AG04449 (cell line): Measurements from ENCODE around the gene LRRC59.

Experiments used
- CTCF ChIA-PET: fragments of 350-600 bp; formaldehyde crosslinking; extraction: SDS; loops from one replicate; lab custom pipeline; 2021; ENCODE audit warnings: antibody characterized with exemption; lab: Yijun Ruan, JAX
- POLR2A ChIA-PET: fragments of 400-600, 350-600 bp; formaldehyde crosslinking; extraction: SDS; loops from one replicate; lab custom pipeline; 2020; ENCODE audit warnings: antibody characterized with exemption, inconsistent platforms; lab: Yijun Ruan, JAX
- DNase-seq: peaks from one replicate; pipeline ENCODE4 v3.0.0-alpha.2; 2010; ENCODE audit warnings: low read depth, low spot score
- H3K4me3 ChIP-seq: 2 replicates; pipeline ENCODE4 v1.5.1; 2011; ENCODE audit warnings: low read depth, mild to moderate bottlenecking, control low read depth, low read length
- TF ChIP-seq, protein P1 (sequence below): IDR thresholded peaks from one replicate; pipeline ENCODE4 v1.5.1; 2011; ENCODE audit warnings: mild to moderate bottlenecking, moderate library complexity, low read length, control low read depth, inconsistent platforms; ENCODE audit not compliant: insufficient read depth; ENCODE audit errors: missing control alignments

LRRC59 gene

DNA sequence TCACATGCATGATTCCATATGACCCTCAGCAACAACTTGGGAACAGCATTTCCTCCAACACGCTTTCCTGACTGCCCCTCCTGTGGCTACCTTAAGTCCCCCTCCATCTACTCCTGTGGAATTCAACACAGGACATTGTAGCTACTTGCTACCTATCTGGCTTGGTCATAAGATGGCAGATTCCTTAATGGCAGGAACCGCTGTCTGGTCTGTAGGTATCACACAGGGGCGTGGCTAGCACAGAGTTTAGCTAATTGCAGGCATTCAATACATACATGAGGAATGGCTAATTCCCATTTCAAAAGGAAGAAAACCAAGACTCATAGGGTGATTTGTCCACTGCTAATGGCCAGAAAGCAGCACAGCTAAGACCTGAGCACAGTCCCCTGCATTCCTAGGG, 8.6 kb downstream of the LRRC59 start:
- ChIA-PET POLR2A (interaction anchor here (0.9 to 1.0 kb wide), 2 partner anchors 9 kb away, joined by 5 to 6 read pairs; partner anchors contain the start of gene LRRC59), CTCF (interaction anchor here (1.0 to 12.6 kb wide), 5 partner anchors 9 to 90 kb away, joined by 3 to 139 read pairs (median 3); partner anchors contain the start of genes LRRC59 and RSAD1)
- TF ChIP-seq, protein P1, sequence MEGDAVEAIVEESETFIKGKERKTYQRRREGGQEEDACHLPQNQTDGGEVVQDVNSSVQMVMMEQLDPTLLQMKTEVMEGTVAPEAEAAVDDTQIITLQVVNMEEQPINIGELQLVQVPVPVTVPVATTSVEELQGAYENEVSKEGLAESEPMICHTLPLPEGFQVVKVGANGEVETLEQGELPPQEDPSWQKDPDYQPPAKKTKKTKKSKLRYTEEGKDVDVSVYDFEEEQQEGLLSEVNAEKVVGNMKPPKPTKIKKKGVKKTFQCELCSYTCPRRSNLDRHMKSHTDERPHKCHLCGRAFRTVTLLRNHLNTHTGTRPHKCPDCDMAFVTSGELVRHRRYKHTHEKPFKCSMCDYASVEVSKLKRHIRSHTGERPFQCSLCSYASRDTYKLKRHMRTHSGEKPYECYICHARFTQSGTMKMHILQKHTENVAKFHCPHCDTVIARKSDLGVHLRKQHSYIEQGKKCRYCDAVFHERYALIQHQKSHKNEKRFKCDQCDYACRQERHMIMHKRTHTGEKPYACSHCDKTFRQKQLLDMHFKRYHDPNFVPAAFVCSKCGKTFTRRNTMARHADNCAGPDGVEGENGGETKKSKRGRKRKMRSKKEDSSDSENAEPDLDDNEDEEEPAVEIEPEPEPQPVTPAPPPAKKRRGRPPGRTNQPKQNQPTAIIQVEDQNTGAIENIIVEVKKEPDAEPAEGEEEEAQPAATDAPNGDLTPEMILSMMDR = no peak
- H3K4me3 ChIP-seq = no peak overlapping the region
- DNase-seq = no peak

DNA sequence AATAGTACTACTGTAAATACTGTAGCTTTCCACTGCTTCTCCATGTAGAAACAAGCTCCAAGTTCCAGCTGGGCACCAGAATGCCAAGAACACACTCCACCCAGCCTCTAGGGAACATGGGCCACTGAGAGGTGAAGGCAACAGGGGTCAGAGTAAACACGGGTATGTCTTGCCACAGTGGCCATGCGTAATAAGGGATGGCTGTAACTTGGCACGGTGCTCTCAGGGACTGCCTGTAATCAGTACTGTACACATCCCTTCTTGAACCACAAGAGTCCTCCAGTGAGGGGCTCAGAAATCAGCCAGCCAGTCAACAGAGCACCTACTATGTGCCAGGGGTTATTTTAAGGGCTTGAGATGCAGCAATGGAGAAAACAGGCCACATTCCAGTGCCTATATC, 10.8 kb downstream of the LRRC59 start:
- DNase-seq = no peak
- POLR2A ChIA-PET = no interaction called here
- TF ChIP-seq, protein P1 = no peak
- CTCF ChIA-PET = interaction anchor here (12.6 kb wide), 1 partner anchor 11 kb away, joined by 139 read pairs; the partner anchor contains the start of gene LRRC59
- no peak overlapping the region for H3K4me3 ChIP-seq

DNA sequence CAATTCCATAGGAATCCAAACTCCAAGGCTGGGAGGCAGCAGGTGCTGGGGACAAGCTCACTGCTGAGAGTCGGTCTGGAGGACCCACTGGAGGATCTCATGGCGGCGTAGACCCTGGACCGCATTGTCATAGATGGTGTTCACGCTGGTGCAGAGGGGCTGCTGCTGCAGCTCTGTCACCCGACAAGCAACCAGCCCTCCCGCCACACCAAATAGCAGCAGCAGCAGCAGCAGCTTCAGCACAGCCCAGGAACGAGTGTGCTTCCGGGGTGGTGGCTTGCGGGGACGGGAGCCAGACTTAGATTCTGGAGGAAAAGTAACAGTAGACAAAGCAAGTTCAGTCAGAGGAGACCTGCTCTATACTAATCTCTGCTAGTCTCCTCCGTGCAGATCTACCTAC, 14.4 kb downstream of the LRRC59 start:
- TF ChIP-seq, protein P1 = no peak
- ChIA-PET CTCF (interaction anchor here (2.0 to 12.6 kb wide), 2 partner anchors 10 to 14 kb away, joined by 4 to 139 read pairs; partner anchors contain the start of gene LRRC59), POLR2A (no interaction called here)
- DNase-seq = no peak
- no peak overlapping the region for H3K4me3 ChIP-seq

DNA sequence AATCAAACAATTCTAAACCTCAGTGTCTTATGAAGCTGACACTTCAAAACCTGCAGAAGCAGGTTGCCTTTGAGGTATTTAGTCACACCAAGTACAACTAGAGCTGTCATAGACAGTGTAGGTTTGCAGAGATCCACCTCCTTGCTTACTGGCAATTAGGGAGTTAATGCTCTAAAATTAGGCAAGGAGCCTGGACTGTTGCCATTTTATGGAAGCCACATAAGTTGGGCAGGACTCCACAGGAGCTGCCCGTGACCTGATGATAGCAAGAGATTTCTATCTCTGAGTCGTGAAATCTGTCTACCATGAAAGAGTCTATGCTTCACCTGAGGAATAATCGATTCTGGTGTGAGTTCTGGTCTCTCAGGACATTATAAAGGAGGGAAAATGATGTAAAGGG, 15.4 kb downstream of the LRRC59 start:
- DNase-seq = no peak
- no peak overlapping the region for H3K4me3 ChIP-seq
- ChIA-PET POLR2A (interaction anchor here (0.6 to 1.7 kb wide), 2 partner anchors 13 to 15 kb away, joined by 3 to 9 read pairs; partner anchors contain the start of gene LRRC59), CTCF (interaction anchor here (2.0 to 12.6 kb wide), 3 partner anchors 9 to 15 kb away, joined by 4 to 139 read pairs (median 6); partner anchors contain the start of gene LRRC59)
- TF ChIP-seq, protein P1 = no peak

DNA sequence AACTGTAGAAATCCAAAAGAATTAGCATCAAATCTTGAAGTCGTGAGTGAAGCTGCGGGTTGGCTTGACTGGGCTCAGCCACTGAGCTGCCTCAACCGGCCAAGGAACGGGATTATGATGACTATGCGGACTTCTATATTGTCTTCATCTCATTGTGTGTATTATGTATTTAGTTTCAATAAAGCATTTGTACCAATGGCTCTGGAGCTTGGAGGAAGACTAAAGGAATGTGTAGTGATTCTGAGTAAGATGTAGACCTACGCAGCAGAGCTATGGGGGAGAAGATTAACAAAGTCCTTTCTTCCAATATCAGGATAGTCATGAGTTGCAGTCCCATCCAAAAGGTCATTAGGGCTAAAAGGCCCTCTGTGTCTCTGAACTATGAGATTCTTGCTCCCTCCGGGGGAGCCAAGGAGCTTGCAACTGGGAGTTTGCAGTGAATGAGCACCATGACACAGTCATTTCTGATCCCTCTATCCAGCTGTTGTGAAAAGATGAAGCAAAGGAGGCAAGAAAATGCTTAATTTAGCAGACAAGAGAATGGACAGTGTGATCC, 16.0 kb downstream of the LRRC59 start:
- no peak for DNase-seq
- TF ChIP-seq, protein P1 = no peak
- ChIA-PET POLR2A (interaction anchor here (0.6 to 1.7 kb wide), 2 partner anchors 13 to 16 kb away, joined by 3 to 9 read pairs; partner anchors contain the start of gene LRRC59), CTCF (interaction anchor here (0.8 to 12.6 kb wide), 4 partner anchors 9 to 19 kb away, joined by 3 to 139 read pairs (median 5); partner anchors contain the start of gene LRRC59)
- no peak overlapping the region for H3K4me3 ChIP-seq
